A673 (cell line): ENCODE results near the gene VEGFB. TPM values are rescaled to one million over a fixed set of nuclear protein-coding genes. Genes with fewer than 3 reads are reported as not detected.

Experiments
- BruUV-seq: library from RNA; stranded (reverse); fragments of 400-500 nt; replicated peaks from 2 replicates; lab custom pipeline; 2021; lab: Mats Ljungman, UMichigan
- CTCF ChIA-PET: fragments of 300-600 bp; sonication (Branson Sonifier 250); formaldehyde crosslinking; loops from one replicate; lab custom pipeline; 2022; ENCODE audit warnings: antibody characterized with exemption; lab: Charles Lee
- POLR2A ChIA-PET: fragments of 300-600 bp; sonication (Branson Sonifier 250); formaldehyde crosslinking; loops from one replicate; lab custom pipeline; 2022; ENCODE audit warnings: antibody characterized with exemption; ENCODE audit not compliant: low non-redundant PET; lab: Charles Lee
- DNase-seq: peaks from one replicate; pipeline ENCODE4 v3.0.0-alpha.2; 2015; ENCODE audit warnings: low spot score
- H3K27ac ChIP-seq: fragments of 200-600 bp; sonication (generic); 2 replicates; pipeline ENCODE4 v1.5.1; 2016; ENCODE audit warnings: mixed run types, low read depth, mild to moderate bottlenecking, mixed read lengths, antibody characterized with exemption, low read length; ENCODE audit not compliant: poor library complexity, severe bottlenecking
- H3K27me3 ChIP-seq: fragments of 200-600 bp; sonication (generic); replicated peaks from 2 replicates; pipeline ENCODE4 v1.6.1; 2017; ENCODE audit warnings: mixed run types, low read depth, mild to moderate bottlenecking, mixed read lengths, antibody characterized with exemption, low read length; ENCODE audit not compliant: insufficient read depth, poor library complexity
- H3K36me3 ChIP-seq: fragments of 200-600 bp; sonication (generic); 2 replicates; pipeline ENCODE4 v1.6.1; 2016; ENCODE audit warnings: mixed run types, mild to moderate bottlenecking, mixed read lengths, antibody characterized with exemption, low read length; ENCODE audit not compliant: insufficient read depth, poor library complexity, severe bottlenecking
- H3K4me1 ChIP-seq: fragments of 200-600 bp; sonication (generic); 2 replicates; pipeline ENCODE4 v1.6.1; 2017; ENCODE audit warnings: mixed run types, mild to moderate bottlenecking, mixed read lengths, antibody characterized with exemption, low read length; ENCODE audit not compliant: insufficient read depth, poor library complexity, severe bottlenecking
- H3K4me3 ChIP-seq: fragments of 200-600 bp; sonication (generic); 2 replicates; pipeline ENCODE4 v1.5.1; 2016; ENCODE audit warnings: low read depth, mixed run types, mild to moderate bottlenecking, mixed read lengths, low read length; ENCODE audit not compliant: poor library complexity, severe bottlenecking
- H3K9me3 ChIP-seq: fragments of 200-600 bp; sonication (generic); 2 replicates; pipeline ENCODE4 v1.6.1; 2016; ENCODE audit warnings: mixed run types, low read depth, mild to moderate bottlenecking, mixed read lengths, antibody characterized with exemption, low read length; ENCODE audit not compliant: poor library complexity, severe bottlenecking
- CTCF ChIP-seq: fragments of 300-800, 200-600 bp; sonication (generic); conservative IDR thresholded peaks from 2 replicates; pipeline ENCODE4 v1.5.1; 2017; ENCODE audit warnings: low read depth, mild to moderate bottlenecking, antibody characterized with exemption, low read length, moderate library complexity, mixed read lengths
- EZH2 ChIP-seq: fragments of 200-600 bp; sonication (generic); IDR thresholded peaks from 2 replicates; pipeline ENCODE4 v1.6.1; 2017; ENCODE audit warnings: borderline replicate concordance, low read depth, mild to moderate bottlenecking, mixed read lengths, antibody characterized with exemption, low read length; ENCODE audit not compliant: poor library complexity, severe bottlenecking
- intact Hi-C: fragments of 100-400 bp; cut with micrococcal nuclease; formaldehyde crosslinking; loops from one replicate; pipeline ENCODE4 v1.10.0; 2022; ENCODE audit not compliant: unreplicated experiment
- total RNA-seq: library from RNA; stranded (reverse); gene quantifications from 2 replicates; pipeline ENCODE4 v1.2.3, GENCODE V29; 2021

The VEGFB gene
- total RNA-seq, 1 experiment from 2014 or later, result 93.3 TPM

GRCh38 chr11:64226507-64227051 lies 7.8 kb upstream of the VEGFB start:
- DNase-seq, result peak; percentile 49
- H3K27me3 ChIP-seq, result no peaks in the 10 kb centered on the region
- BruUV-seq, result TSS peak; percentile 52
- peaks cover 22% of the 10 kb centered on the region for H3K4me1 ChIP-seq
- intact Hi-C loops, result no loop called here
- peak overlapping the region; percentile 87 for H3K27ac ChIP-seq
- CTCF ChIA-PET, result interaction anchor here (0.5 to 0.9 kb wide), 2 partner anchors 22 to 74 kb away, joined by 3 read pairs; no protein-coding TSS in a partner anchor
- no peaks in the 10 kb centered on the region for H3K9me3 ChIP-seq
- TF ChIP-seq CTCF (no peak), EZH2 (no peak)
- POLR2A ChIA-PET, result interaction anchor here (0.7 kb wide), 1 partner anchor 105 kb away, joined by 3 read pairs; no protein-coding TSS in a partner anchor
- H3K36me3 ChIP-seq, result peaks cover 16% of the 10 kb centered on the region
- peak overlapping the region; percentile 87 for H3K4me3 ChIP-seq

- Histone ChIP-seq H3K36me3 (peaks cover 16% of the 10 kb centered on the region), H3K27me3 (no peaks in the 10 kb centered on the region), H3K27ac (peak overlapping the region; percentile 87), H3K9me3 (no peaks in the 10 kb centered on the region), H3K4me3 (peak overlapping the region; percentile 87), H3K4me1 (peaks cover 22% of the 10 kb centered on the region)
- intact Hi-C loops, result no loop called here
- BruUV-seq, result no TSS peak
- POLR2A ChIA-PET, result no interaction called here
- no peak for DNase-seq
- no peak for TF ChIP-seq CTCF
- TF ChIP-seq EZH2, result no peak
- CTCF ChIA-PET, result interaction anchor here (0.9 kb wide), 1 partner anchor 23 kb away, joined by 3 read pairs; no protein-coding TSS in a partner anchor
These were observed 6.9 kb upstream of the VEGFB start for GRCh38 chr11:64227405-64227956.

- ChIA-PET CTCF (no interaction called here), POLR2A (no interaction called here)
- TF ChIP-seq EZH2, result no peak
- no peak for TF ChIP-seq CTCF
- H3K4me1 ChIP-seq, result peaks cover 30% of the 10 kb centered on the region
- H3K36me3 ChIP-seq, result peaks cover 5% of the 10 kb centered on the region
- H3K27ac ChIP-seq, result peak overlapping the region; percentile 70
- intact Hi-C loops, result no loop called here
- no peak overlapping the region for H3K4me3 ChIP-seq
- H3K27me3 ChIP-seq, result no peaks in the 10 kb centered on the region
- no peaks in the 10 kb centered on the region for H3K9me3 ChIP-seq
- BruUV-seq, result no TSS peak
- no peak for DNase-seq
These were observed 5.2 kb upstream of the VEGFB start for GRCh38 chr11:64229090-64229743.
